Upper lobe of left lung (tissue), 4 donors: Measurements from ENCODE around the gene MLLT3.

Experiments used
- CTCF ChIP-seq, 6 experiments: fragments of 450-650 bp in 4 of 6; fragments of 200-600 bp in 2 of 6; sonication (generic) in 2 of 6; IDR thresholded peaks; one replicate each; pipeline ENCODE4 v1.5.1; 2016 to 2019; ENCODE audit warnings: antibody characterized with exemption in 6 of 6
- POLR2A ChIP-seq, 4 donors: fragments of 450-650 bp; IDR thresholded peaks; one replicate each; pipeline ENCODE4 v1.5.1; 2016 to 2017; ENCODE audit warnings: antibody characterized with exemption in 4 of 4, mild to moderate bottlenecking in 2 of 4
- POLR2AphosphoS5 ChIP-seq, 2 donors: sonication (generic); formaldehyde crosslinking; IDR thresholded peaks; one replicate each; pipeline ENCODE4 v1.5.1; 2017; ENCODE audit warnings: antibody characterized with exemption in 2 of 2

- TF ChIP-seq POLR2A (IDR thresholded peaks at IDR 0.05) (no peak), CTCF (IDR thresholded peaks at IDR 0.05) (no peak), POLR2AphosphoS5 (IDR thresholded peaks at IDR 0.05) (no peak)
These were observed 21.4 kb upstream of the MLLT3 start for GRCh38 chr9:20643660-20644059.
